Stimulated activated CD8-positive, alpha-beta memory T cell treated with anti-CD3 and anti-CD28 coated beads, Interleukin-4, amount 100 ng/mL, for 4 hours (primary cell): ENCODE data around the gene DACH1.
"Not testable (repeated sequence)": the region's sequence is repeated elsewhere in the genome, so short reads cannot be mapped to it uniquely, and the experiment has no call there.

Experiments
- DNase-seq, 2 donors: peaks; one replicate each; pipeline ENCODE4 v3.0.0-alpha.2; 2020; ENCODE audit warnings: low read depth in 2 of 2, low spot score in 1 of 2

Gene DACH1

DNA sequence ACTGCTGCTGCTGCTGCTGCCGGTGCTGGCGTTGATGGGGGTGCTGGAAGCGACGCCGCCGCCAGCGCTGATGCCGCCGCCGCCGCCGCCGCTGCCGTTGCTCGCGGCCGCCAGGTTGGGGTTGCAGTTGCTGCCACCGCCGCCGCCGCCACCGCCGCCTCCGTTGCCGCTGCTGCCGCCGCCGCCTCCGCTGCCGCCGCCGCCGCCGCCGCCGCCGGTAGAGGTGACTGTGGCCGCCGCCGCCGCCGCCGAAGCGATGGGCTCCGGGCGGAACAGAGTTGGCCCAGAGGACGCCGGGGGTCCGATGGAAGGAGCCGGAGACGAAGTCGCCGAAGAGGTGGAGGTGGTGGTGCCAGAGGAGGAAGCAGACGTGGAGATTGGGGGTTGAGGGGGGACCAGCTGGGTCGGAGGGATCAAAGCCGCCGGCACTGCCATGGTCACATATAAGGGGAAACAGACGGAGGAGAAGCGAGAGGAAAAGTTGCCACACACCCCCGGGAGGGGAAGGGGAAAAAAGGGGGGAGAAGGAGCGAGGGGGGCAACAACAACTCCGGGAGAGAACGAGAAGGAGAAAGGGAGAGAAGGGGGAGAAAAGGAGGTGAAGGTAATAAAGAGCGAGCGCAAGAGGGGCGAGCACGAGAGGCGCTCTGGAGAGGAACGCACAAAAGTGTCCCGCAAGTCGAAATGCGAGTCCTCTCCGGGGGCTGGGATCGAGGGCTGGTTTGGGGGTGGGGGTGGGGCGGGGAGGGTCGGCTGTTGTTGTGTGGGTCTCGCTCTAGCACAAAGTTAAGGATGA, 471 bp downstream of the DACH1 start:
- no peak for DNase-seq

DNA sequence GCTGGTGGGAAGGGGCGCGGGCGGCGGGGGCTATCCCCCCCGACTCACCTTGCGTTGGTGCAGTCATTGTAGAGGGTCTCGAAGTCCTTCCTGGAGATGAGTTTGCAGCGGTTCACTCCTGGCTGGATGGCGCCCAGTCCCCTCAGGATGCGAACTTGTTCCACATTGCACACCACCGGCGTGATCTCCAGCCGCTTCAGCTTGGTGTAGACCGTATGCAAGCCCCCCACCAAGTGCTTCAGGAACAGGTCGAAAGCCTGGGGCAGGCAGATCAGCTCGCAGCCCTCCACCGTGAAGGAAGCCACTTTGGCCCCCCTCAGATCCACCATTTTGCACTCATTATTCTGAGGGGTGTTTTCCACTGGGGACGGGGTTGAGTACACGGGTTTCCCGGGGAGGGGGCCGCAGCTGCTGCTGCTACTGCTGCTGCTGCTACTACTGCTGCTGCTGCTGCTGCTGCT, 1.1 kb downstream of the DACH1 start:
- no peak for DNase-seq

GRCh38 chr13:71864986-71865873, 1.8 kb downstream of the DACH1 start:
- DNase-seq = no peak

DNA sequence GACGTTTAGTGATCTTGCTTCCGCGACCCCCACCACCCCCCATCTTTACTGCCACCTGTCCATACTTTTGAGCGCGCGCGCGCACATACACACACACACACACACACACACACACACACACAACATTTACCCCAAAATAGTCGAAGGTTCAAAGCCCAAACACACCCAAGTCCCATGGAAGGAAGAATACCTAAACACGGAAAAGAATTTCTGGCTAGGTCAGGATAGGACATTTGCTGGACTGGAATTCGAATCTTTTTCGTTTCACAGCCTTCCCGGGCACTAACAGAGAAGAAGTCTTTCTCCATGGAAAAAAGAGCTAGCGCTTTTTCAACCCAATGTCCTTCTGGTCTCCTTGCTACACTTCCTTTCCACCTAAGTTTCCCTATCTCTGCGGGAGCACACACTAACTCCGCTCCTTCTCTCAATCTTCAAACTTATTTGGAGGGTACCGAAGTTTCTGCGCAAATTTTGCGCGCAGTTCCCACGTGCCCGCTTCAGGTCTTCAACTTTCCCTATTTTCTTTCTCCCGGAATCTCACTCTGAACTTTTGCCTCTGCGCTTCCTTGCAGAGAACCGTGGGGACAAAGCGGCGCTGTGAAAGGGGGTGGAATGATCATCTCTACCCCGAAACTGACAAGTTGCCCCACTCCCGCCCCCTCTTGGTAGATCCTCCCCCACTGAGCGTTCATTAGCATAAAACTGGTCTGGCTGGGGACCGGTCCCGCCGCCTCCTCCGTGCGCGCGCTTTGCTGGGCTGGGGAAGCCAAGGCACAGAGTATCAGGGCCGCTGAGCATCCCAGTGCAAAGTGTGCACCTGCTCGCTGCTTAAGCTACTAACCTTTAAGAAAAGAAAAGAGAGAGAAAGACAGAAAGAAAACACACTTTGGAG, 2.7 kb downstream of the DACH1 start:
- no peak for DNase-seq

GRCh38 chr13:71863254-71863865, 3.6 kb downstream of the DACH1 start:
- DNase-seq = no peak

DNA sequence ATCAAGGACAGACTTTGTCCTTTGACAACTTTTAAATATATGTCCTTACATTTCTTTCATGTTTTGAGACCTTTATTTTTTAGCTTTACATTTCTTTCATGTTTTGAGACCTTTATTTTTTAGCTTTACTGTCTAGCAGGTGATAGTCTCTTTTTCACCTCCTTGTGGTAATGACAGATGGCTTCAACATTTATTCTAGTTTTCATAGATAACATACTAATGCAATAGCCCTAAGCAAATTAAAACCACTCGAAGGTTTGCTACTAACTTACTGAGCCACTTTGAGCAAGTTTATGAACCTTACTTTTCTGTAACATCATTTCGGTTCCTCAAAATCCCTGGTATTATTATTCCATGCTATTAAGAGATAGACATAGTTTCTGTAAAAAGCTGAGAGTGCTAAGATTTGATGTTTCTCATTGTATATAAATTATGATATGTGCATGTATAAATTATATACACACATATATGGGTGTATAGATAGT, 4.5 kb downstream of the DACH1 start:
- DNase-seq = no peak

DNA sequence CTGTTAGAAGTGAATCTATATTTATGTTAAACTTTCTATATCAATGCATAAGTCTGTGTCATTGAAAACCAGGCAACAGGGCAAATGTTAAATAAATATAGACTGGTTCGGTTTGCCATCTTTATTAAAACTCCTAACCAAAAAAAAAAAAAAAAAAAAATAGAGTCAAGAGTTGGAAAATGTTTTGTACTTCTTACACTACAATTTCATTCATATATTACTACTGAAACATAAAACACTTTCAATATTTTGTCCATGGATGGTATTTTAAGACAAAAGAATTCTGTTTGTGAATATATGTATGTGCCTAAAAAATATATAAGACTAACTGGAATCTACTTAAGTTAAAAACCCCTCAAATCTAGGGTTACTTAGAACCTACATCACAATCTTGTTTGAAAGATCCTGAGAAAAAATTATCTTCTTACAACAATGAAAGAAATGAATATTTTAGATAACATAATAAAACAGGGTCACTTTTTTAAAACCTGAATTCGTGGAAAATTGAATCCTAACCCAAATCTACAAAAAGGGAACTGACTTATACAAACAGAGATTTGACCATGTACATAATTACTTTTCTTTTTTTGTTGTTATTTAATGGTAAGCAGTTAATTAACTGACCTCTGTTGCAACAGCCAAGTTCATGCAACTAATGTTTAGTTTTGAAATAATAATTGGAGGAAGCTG, 5.1 kb downstream of the DACH1 start:
- DNase-seq = no peak

DNA sequence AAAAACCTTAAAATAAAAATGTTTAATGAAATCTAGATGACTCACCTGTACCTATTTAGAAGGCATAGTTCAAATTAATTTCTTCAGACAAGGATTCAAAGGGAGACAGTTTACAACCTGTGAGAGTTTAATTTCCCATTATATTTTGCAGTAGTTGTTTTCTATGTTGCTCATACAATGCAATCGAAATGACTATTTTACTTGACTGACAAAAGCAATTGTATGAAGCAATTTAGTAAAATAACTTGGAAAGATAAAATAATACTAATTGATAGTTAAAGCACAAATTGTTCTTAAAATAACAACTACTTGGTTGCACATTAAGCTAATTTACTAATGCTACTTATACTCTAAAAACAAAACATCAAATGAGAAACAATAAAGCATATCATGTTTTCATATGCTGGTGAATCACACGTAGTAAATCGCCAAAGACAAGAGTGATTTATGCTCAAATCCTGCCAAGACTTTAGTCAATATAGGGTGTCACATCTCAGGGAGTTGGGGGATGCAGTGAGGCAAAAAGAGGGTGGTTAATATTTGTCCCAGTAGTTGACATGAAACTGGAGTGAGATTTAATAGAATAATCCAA, 6.4 kb downstream of the DACH1 start:
- DNase-seq = no peak

DNA sequence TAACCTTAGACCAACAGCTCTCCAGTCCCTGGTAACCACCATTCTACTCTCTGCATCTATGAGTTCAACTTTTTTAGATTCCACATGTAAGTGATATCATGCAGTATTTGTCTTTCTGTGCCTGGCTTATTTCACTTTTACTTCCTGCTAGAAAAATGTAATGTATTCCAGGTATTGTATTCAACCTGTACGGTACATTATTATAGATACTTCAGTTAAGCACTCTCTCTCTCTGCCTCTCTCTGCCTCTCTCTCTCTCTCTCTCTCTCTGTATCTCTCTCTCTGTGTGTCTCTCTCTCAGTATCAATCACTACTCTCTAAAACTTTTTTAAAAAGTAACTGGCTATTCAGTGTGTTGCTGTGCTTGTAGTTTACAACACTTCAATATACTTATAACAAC, 8.4 kb downstream of the DACH1 start:
- DNase-seq = no peak

- DNase-seq = no peak
Measured at GRCh38 chr13:71856548-71857043, 10.4 kb downstream of the DACH1 start.

GRCh38 chr13:71854401-71854800, 12.6 kb downstream of the DACH1 start:
- no peak for DNase-seq

DNA sequence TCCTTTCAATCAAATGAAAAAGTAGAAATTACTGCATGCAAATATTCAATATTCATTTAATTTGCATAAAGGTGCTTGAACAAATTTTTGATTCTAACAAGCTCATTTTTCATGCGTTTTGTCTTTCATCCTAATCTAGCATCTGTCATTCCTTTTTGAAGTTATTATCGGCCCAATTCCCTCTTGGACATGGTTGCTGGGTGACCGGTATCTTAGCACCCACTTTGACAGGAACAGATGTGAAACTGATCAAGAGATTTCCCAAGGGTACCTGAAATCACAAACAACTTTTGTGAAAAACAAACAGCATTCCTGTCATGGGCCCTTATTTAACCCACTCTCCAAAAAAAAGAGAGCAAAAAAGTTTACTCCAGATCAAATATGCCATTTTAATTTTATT, 13.3 kb downstream of the DACH1 start:
- DNase-seq = no peak

- no peak for DNase-seq
Measured at GRCh38 chr13:71852736-71853135, 14.3 kb downstream of the DACH1 start.

GRCh38 chr13:71851498-71852409, 15.2 kb downstream of the DACH1 start:
- no peak for DNase-seq

- DNase-seq = no peak
Measured at GRCh38 chr13:71842003-71842402, 25.0 kb downstream of the DACH1 start.

DNA sequence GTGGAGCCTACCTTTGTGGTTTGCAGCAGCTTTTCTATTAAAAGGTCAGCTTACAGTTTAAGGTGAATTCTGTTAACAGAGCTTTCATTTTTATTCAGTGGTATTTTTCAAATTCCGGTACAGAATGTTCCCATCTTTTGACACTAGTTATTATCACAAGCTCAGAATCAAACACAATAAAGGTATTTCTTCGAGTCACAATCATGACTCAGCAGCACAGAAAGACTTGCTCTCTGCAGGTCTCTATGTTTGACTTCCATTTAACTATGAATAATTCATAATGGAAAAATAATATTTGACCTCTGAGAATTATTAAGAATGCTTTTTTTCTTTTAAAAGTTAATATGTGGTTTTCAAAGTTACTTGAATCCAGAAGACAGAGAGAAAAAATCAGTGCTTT, 28.2 kb downstream of the DACH1 start:
- DNase-seq = no peak

DNA sequence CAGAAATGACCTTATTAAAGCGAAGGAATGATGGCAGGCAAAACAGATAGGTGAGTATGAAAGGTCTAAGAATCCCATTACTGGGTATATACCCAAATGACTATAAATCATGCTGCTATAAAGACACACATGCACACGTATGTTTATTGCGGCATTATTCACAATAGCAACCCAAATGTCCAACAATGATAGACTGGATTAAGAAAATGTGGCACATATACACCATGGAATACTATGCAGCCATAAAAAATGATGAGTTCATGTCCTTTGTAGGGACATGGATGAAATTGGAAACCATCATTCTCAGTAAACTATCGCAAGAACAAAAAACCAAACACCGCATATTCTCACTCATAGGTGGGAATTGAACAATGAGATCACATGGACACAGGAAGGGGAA, 29.4 kb downstream of the DACH1 start:
- not testable (repeated sequence) for DNase-seq

DNA sequence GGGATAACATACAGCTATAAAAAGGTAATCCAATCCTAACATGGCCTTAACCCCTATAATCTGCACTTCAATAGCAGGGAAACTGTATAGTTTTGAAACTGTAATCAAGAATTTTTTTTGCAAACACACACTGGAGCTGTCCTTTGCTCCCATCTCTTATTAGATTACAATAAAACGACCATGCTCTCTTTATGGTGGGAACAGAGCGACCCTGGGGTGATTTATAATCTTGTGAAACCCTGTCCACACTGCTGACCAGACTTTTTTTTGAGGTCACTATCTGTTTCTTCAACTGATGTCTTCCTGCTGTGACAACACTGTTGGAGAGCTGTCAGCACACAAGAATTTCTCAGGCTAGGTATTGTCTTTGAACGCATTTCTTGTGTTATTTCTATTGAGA, 35.3 kb downstream of the DACH1 start:
- no peak for DNase-seq
